Measurements from ENCODE around the gene PTTG1IP. TPM values are rescaled to one million over a fixed set of nuclear protein-coding genes. Genes with fewer than 3 reads are reported as not detected.
"Not testable (repeated sequence)": the region's sequence is repeated elsewhere in the genome, so short reads cannot be mapped to it uniquely, and the experiment has no call there.

Gene PTTG1IP
- polyA plus RNA-seq (2013, experiment 1 of 2; ENCODE audit: insufficient read length), result 205 TPM
- 205 TPM for polyA plus RNA-seq (2013, experiment 2 of 2; ENCODE audit: insufficient read length)

- peak; percentile 97 for DNase-seq
These were observed at the start of gene PTTG1IP for GRCh38 chr21:44873356-44874239. TSS of gene PTTG1IP (minus strand) at chr21:44873690. CDS start at chr21:44873616, 74 bp downstream.

GRCh38 chr21:44921928-44922327 lies 48.4 kb upstream of the PTTG1IP start:
- DNase-seq, result no peak

- no peak for DNase-seq
These were observed 47.5 kb upstream of the PTTG1IP start, which contains the start of gene ITGB2 for GRCh38 chr21:44920694-44921604. TSS of gene ITGB2 (minus strand) at chr21:44920899. CDS start at chr21:44910782, 10,117 bp downstream.

- no peak for DNase-seq
These were observed 46.6 kb upstream of the PTTG1IP start for GRCh38 chr21:44919913-44920693.

- no peak for DNase-seq
These were observed 45.8 kb upstream of the PTTG1IP start for GRCh38 chr21:44919111-44919912.

- DNase-seq, result no peak
These were observed 45.1 kb upstream of the PTTG1IP start for GRCh38 chr21:44918581-44919033.

- DNase-seq, result no peak
These were observed 44.6 kb upstream of the PTTG1IP start for GRCh38 chr21:44918107-44918470.

- no peak for DNase-seq
These were observed 44.1 kb upstream of the PTTG1IP start for GRCh38 chr21:44917446-44918106.

- no peak for DNase-seq
These were observed 43.5 kb upstream of the PTTG1IP start for GRCh38 chr21:44916965-44917364.

- DNase-seq, result no peak
These were observed 40.8 kb upstream of the PTTG1IP start for GRCh38 chr21:44914176-44914874.

GRCh38 chr21:44913425-44914175 lies 40.1 kb upstream of the PTTG1IP start:
- no peak for DNase-seq

GRCh38 chr21:44912506-44913412 lies 39.3 kb upstream of the PTTG1IP start:
- not testable (repeated sequence) for DNase-seq

GRCh38 chr21:44912158-44912473 lies 38.6 kb upstream of the PTTG1IP start:
- no peak for DNase-seq

GRCh38 chr21:44911384-44912157 lies 38.1 kb upstream of the PTTG1IP start:
- no peak for DNase-seq

GRCh38 chr21:44911068-44911383 lies 37.5 kb upstream of the PTTG1IP start:
- DNase-seq, result no peak

GRCh38 chr21:44910229-44911067 lies 37.0 kb upstream of the PTTG1IP start:
- DNase-seq, result no peak

GRCh38 chr21:44909719-44910118 lies 36.2 kb upstream of the PTTG1IP start:
- no peak for DNase-seq

Data from fibroblast of skin of abdomen (primary cell).